Activated naive CD8-positive, alpha-beta T cell treated with anti-CD3 and anti-CD28 coated beads for 36 hours (primary cell): Measurements from ENCODE around the gene RERE. TPM values are rescaled to one million over a fixed set of nuclear protein-coding genes. Genes with fewer than 3 reads are reported as not detected.
A peak's percentile ranks its signal among the peaks of the same experiment; 100 is the strongest.
"Not testable (repeated sequence)": the region's sequence is repeated elsewhere in the genome, so short reads cannot be mapped to it uniquely, and the experiment has no call there.

Experiments used
- DNase-seq: peaks from one replicate; pipeline ENCODE4 v3.0.0; 2021
- H3K27ac Mint-ChIP-seq: one replicate; pipeline ENCODE4 v1.8.0; 2022; ENCODE audit warnings: mild to moderate bottlenecking, moderate library complexity, mixed read lengths
- H3K27me3 Mint-ChIP-seq: one replicate; pipeline ENCODE4 v1.8.0; 2022; ENCODE audit warnings: mild to moderate bottlenecking, mixed read lengths
- H3K36me3 Mint-ChIP-seq: one replicate; pipeline ENCODE4 v1.8.0; 2021; ENCODE audit warnings: mild to moderate bottlenecking, mixed read lengths
- H3K4me1 Mint-ChIP-seq: one replicate; pipeline ENCODE4 v1.8.0; 2021; ENCODE audit warnings: mixed read lengths
- H3K4me3 Mint-ChIP-seq: one replicate; pipeline ENCODE4 v1.8.0; 2022; ENCODE audit warnings: mild to moderate bottlenecking, moderate library complexity, mixed read lengths
- H3K9me3 Mint-ChIP-seq: one replicate; pipeline ENCODE4 v1.8.0; 2022; ENCODE audit warnings: mixed read lengths
- total RNA-seq, 2 experiments: library from RNA; stranded (reverse); gene quantifications; one replicate each; pipeline ENCODE4 v1.2.3, GENCODE V29; 2021

Gene RERE
- total RNA-seq, 2 experiments from 2014 or later: 36.8 to 39.6 TPM

DNA sequence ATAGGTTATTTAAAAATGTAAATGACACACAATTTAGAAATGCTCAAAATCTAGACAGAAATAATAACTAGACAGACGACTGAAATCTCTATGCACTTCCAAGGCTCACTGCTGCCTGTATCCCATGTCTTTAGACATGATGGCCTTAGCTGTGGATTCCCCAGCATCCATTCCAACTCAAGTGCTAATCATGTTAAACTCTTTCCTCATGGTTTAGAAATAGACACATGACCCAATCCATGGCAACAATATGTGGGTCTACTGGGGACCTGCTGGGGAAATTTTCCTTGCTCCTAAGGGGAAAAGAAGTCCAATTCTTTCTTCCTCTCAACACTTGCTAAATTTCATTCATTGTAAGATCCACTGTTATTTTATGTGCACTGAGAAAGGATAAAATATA lies 311.0 kb downstream of the RERE start:
- Mint-ChIP-seq H3K27me3 (no peaks in the 10 kb centered on the region), H3K4me1 (peaks cover 24% of the 10 kb centered on the region), H3K36me3 (peaks cover 6% of the 10 kb centered on the region), H3K4me3 (no peak overlapping the region), H3K9me3 (no peaks in the 10 kb centered on the region), H3K27ac (no peak overlapping the region)
- no peak for DNase-seq

DNA sequence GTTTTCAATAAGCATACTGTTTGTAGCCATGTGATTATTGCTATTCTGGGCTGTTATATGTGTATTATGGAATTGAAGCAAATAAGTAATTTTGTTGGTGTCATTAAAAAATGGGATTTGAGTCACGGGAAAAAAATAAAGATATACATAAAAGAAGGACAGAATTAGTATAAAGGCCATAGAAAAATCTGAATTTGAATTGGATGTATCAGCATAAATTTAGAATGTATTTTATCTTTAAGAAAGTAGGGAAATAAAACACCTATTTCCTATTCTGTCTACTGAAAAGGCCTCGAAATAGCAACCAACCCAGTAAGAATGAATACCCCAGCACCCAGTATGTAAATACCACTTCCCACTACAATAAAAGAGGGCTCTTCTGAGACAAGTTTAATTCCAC lies 313.6 kb downstream of the RERE start:
- DNase-seq: no peak
- H3K27me3 Mint-ChIP-seq: no peaks in the 10 kb centered on the region
- no peaks in the 10 kb centered on the region for H3K4me1 Mint-ChIP-seq
- H3K9me3 Mint-ChIP-seq: no peaks in the 10 kb centered on the region
- no peak overlapping the region for H3K27ac Mint-ChIP-seq
- peaks cover 14% of the 10 kb centered on the region for H3K36me3 Mint-ChIP-seq
- H3K4me3 Mint-ChIP-seq: no peak overlapping the region

DNA sequence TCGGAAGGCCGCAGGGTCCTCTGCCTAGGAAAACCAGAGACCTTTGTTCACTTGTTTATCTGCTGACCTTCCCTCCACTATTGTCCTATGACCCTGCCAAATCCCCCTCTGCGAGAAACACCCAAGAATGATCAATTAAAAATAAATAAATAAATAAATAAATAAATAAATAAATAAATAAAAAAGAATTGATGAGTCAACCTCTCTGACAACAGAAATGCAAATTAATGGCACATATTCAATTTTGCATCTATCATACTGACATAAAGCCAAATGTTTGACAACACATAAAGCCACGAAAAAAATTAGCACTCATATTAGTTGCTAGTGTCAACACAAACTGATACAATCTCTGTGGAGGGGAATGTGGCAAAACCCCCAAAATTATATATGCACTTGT lies 314.5 kb downstream of the RERE start:
- H3K9me3 Mint-ChIP-seq, H3K27me3 Mint-ChIP-seq, H3K4me1 Mint-ChIP-seq, H3K4me3 Mint-ChIP-seq, DNase-seq, H3K27ac Mint-ChIP-seq: not testable (repeated sequence)
- H3K36me3 Mint-ChIP-seq: peaks cover 14% of the 10 kb centered on the region

DNA sequence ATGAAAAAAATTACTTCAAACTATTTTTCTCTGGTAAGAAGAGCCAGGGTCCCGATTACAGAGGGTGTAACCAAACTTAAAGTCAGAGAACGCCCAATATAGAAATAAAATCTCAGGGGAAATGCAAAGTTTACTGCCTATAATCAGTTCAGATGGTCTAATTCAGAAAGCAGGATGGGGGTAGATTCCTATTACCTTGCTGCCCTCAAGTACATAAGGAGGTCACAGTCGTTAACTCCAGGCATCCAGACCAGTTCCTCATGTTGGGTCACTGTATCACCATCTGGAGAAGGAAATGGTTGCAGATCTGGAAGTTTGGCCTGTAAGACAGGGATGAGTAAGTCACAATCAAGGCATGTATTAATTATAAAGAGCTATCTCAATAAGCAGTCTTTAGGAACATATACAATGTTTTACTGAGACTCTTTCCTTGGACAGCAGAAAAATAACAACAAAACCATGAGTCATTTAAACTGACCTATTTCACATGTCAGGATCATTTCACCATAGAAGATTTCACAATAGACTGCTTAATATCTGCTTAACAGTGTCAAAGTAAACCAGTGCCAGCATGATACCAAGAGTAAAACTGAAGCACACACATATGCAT lies 320.1 kb downstream of the RERE start:
- peaks cover 7% of the 10 kb centered on the region for H3K9me3 Mint-ChIP-seq
- no peak overlapping the region for H3K4me3 Mint-ChIP-seq
- H3K27me3 Mint-ChIP-seq: no peaks in the 10 kb centered on the region
- peaks cover 24% of the 10 kb centered on the region for H3K4me1 Mint-ChIP-seq
- no peak for DNase-seq
- H3K36me3 Mint-ChIP-seq: peaks cover 46% of the 10 kb centered on the region
- no peak overlapping the region for H3K27ac Mint-ChIP-seq

DNA sequence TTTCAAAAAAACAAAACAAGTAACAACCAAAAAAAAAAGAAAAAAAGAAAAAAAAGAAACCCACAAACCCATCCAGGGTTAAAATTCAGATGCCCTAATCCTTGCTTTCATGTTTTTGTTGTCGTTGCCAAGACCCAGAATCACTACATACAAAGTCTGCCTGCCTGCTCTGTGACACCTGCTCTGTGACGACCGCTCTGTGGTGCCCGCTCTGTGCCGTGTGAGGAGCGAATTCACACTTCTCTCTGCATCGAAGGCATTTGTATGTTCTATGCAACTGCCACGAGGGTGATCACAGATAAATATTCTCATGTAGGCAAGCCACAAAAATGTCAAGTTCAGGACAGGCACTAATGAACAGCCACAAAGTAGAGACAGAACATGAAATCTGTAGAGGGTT lies 321.0 kb downstream of the RERE start:
- H3K36me3 Mint-ChIP-seq: peaks cover 52% of the 10 kb centered on the region
- no peak for DNase-seq
- no peaks in the 10 kb centered on the region for H3K27me3 Mint-ChIP-seq
- H3K27ac Mint-ChIP-seq: peak overlapping the region; percentile 84
- no peak overlapping the region for H3K4me3 Mint-ChIP-seq
- peaks cover 29% of the 10 kb centered on the region for H3K4me1 Mint-ChIP-seq
- H3K9me3 Mint-ChIP-seq: peaks cover 7% of the 10 kb centered on the region

DNA sequence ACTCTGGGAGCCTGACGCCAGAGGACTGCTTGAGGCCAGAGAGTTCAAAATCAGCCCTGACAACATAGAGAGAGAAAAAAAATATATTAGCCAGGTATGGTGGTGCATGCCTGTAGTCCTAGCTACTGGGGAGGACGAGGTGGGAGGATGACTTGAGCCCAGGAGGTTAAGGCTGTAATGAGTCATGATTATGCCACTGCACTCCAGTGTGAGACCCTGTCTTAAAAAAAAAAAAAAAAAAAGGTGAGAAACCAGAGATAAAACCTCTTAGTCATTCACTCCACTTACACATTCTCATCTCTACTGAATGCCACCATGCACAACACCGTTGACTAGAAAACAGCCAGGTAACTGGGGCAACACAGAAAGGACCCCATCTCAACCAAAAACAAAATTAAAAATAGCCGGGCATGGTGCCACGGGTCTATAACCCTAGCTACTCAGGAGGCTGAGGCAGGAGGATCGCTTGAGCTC lies 321.5 kb downstream of the RERE start:
- no peak overlapping the region for H3K4me3 Mint-ChIP-seq
- H3K4me1 Mint-ChIP-seq: peaks cover 29% of the 10 kb centered on the region
- peak overlapping the region; percentile 84 for H3K27ac Mint-ChIP-seq
- no peaks in the 10 kb centered on the region for H3K27me3 Mint-ChIP-seq
- DNase-seq: peak; percentile 49
- peaks cover 52% of the 10 kb centered on the region for H3K36me3 Mint-ChIP-seq
- H3K9me3 Mint-ChIP-seq: peaks cover 7% of the 10 kb centered on the region

DNA sequence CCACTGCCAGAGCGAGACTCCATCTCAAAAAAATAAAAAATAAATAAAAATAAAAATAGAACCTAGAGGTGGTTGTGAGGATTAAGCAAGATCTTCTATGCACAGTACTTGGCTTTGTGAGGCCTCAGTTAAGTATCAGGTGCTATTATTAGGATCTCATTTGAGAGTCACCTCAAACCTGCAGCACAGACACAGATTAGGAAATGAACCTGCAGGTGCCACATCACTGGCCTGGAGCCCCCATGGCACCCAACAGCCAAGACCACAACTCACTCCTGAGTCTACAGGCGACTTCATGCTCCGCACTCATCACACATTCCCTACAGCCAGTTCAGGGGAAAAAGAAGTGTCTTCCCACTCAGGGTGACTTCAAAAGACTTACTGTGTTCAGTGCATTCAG lies 322.8 kb downstream of the RERE start:
- Mint-ChIP-seq H3K27me3 (no peaks in the 10 kb centered on the region), H3K4me1 (peaks cover 33% of the 10 kb centered on the region), H3K9me3 (peaks cover 7% of the 10 kb centered on the region), H3K4me3 (no peak overlapping the region), H3K36me3 (peaks cover 47% of the 10 kb centered on the region), H3K27ac (no peak overlapping the region)
- no peak for DNase-seq

DNA sequence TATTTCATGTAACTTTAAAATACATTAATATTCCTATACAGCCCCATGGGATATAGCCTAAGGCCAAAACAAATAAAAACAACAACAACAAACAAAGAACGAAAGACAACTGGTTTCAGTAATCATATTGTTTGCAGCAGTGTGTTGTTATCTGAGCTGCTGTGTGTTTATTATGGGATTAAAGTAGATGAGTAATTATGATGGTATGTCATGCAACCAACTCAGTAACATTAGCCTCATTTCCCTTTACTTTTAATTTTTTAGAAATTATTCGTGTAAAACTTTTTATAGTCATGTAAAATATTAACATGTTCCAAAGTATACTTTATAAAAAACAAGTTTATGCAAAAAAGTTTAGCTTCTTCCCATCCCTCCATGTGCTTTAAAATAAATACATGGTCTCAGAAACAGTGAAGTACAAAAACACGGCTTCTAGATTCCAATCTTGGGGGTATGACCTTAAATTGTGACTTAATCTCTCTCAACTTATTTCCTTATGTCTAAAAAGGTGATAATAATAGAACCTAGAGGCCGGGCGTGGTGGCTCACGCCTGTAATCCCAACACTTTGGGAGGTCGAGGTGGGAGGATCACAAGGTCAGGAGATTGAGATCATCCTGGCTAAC lies 323.4 kb downstream of the RERE start:
- Mint-ChIP-seq H3K4me3 (no peak overlapping the region), H3K27ac (no peak overlapping the region), H3K9me3 (peaks cover 7% of the 10 kb centered on the region), H3K4me1 (peaks cover 33% of the 10 kb centered on the region), H3K27me3 (no peaks in the 10 kb centered on the region), H3K36me3 (peaks cover 44% of the 10 kb centered on the region)
- DNase-seq: no peak

DNA sequence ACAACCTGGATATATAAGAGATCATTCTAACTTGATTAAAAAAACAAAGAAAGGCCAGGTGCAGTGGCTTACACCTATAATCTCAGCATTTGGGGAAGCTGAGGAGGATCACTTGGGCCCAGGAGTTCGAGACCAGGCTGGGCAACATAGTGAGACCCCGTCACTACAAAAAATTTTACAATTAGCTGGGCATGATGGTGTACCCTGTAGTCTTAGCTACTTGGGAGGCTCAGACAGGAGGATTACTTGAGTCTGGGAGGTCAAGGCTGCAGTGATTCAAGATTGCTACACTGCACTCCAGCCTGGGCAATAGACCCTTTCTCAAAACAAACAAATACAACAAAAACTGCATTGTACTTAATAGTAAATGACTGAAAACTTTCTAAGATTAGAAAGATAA lies 330.2 kb downstream of the RERE start:
- no peak for DNase-seq
- peaks cover 8% of the 10 kb centered on the region for H3K4me1 Mint-ChIP-seq
- H3K36me3 Mint-ChIP-seq: peaks cover 9% of the 10 kb centered on the region
- H3K27me3 Mint-ChIP-seq: no peaks in the 10 kb centered on the region
- no peaks in the 10 kb centered on the region for H3K9me3 Mint-ChIP-seq
- no peak overlapping the region for H3K27ac Mint-ChIP-seq
- H3K4me3 Mint-ChIP-seq: no peak overlapping the region

DNA sequence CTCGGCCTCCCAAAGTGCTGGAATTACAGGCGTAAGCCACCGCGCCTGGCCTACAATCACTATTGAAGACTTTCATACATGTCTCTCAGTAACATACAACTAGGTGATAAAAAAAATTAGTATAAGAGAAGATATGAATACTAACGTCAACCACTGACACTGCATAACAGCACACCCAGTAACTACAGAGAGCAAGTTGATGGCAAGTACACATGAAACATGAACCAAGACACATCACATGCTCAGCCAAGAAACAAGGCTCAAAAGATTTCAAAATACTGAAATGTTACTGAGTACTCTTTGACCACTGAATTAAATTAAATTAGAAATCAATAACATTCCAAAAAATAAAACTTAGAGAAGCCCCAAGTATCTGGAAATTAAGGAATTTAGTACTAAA lies 331.4 kb downstream of the RERE start:
- Mint-ChIP-seq H3K27me3 (no peaks in the 10 kb centered on the region), H3K36me3 (peaks cover 4% of the 10 kb centered on the region), H3K27ac (no peak overlapping the region), H3K4me3 (no peak overlapping the region), H3K9me3 (no peaks in the 10 kb centered on the region), H3K4me1 (peaks cover 4% of the 10 kb centered on the region)
- DNase-seq: no peak

DNA sequence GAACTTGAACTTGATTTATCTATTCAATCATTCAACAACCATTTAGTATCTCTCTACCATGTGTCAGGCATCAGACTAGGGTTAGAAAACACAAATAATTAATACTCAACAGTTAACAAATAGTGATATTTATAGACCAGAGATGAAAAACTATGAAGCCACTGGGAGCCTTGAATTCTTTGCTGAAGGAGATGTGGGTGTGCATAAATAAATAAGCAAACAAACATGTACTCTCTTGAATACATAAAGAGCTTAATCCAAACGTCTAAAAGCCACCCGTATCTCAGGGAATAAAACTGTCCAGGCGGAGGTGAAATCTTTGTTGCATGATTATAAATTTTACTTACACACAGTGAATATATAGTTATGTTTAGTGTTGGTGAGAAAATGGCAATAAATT lies 333.9 kb downstream of the RERE start:
- H3K4me1 Mint-ChIP-seq: peaks cover 1% of the 10 kb centered on the region
- H3K36me3 Mint-ChIP-seq: peaks cover 4% of the 10 kb centered on the region
- no peak for DNase-seq
- H3K4me3 Mint-ChIP-seq: no peak overlapping the region
- no peaks in the 10 kb centered on the region for H3K27me3 Mint-ChIP-seq
- H3K9me3 Mint-ChIP-seq: no peaks in the 10 kb centered on the region
- no peak overlapping the region for H3K27ac Mint-ChIP-seq

DNA sequence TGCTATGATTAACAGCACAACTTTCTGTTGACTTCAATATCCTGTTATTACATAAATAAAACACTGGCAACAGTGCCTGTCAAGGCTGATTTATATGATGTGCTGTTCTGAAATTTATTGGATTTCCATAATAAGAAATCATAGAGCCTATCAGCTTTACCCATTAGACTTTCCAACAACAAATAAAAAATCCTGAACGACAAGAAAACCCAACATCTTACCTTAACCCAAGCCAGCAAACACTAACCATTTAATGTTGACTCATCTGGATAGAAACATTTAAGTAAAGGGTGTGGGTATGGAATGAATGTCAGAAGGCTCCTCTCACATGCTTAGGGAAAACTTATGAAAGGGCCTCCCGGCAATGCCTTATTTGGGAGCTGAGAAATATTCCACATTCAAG lies 334.5 kb downstream of the RERE start:
- Mint-ChIP-seq H3K4me1 (peaks cover 7% of the 10 kb centered on the region), H3K36me3 (peaks cover 4% of the 10 kb centered on the region), H3K27ac (no peak overlapping the region), H3K9me3 (no peaks in the 10 kb centered on the region), H3K4me3 (no peak overlapping the region), H3K27me3 (no peaks in the 10 kb centered on the region)
- no peak for DNase-seq

DNA sequence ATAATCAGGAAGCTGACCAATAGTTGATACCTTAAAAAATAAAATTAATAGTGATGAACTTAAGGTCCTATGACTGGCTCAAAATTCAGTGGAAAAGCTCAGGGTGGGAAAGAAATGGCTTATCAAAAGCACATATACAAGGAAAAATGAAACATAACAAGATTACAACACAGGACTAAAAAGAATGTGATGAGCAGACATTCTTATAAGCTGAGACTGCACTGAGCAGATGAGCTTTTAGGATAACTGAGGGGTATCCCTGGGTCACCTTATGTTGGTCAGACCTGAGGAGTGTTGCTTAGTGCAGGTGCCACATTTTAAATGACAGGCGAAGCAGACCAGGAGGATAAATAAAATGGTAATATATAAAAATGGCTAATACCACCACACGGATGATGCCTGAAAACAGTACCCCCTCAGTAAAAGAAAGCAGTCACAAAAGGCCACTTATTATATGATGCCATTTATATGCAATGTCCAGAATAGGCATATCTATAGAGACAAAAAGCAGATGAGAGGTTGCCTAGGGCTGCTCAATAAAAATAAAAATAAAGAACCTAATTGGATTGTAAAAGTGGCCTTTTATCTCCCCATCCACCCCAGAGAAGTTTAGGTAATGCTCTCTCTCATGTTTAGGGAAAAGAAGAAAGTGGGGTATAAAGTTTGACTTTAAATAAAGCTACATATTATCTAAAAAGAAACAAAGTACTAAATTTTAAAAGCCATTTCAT lies 335.6 kb downstream of the RERE start:
- no peaks in the 10 kb centered on the region for H3K9me3 Mint-ChIP-seq
- no peak overlapping the region for H3K4me3 Mint-ChIP-seq
- H3K27ac Mint-ChIP-seq: no peak overlapping the region
- no peaks in the 10 kb centered on the region for H3K27me3 Mint-ChIP-seq
- peaks cover 19% of the 10 kb centered on the region for H3K4me1 Mint-ChIP-seq
- DNase-seq: no peak
- H3K36me3 Mint-ChIP-seq: peaks cover 4% of the 10 kb centered on the region

DNA sequence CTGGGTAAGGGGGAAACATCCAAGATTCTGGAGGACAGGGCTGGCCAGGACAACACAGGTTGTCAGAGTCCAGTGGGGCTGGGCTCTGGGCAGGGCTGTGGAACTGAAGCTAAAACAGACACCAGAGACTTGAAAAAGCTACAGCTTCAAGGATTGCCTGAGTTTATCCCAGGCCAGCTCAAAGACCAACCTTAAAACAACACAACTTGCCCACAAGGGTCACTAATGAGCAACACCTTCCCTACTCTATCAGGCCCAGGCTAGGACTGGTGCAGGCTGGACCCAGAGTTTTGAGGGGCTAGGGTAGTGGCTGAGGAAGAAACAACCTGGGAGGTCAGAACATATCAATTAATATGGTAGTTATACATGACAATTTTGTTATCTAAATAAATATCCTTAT lies 338.9 kb downstream of the RERE start:
- Mint-ChIP-seq H3K4me3 (no peak overlapping the region), H3K4me1 (peaks cover 40% of the 10 kb centered on the region), H3K27ac (no peak overlapping the region), H3K27me3 (no peaks in the 10 kb centered on the region), H3K36me3 (peaks cover 4% of the 10 kb centered on the region), H3K9me3 (no peaks in the 10 kb centered on the region)
- DNase-seq: no peak

DNA sequence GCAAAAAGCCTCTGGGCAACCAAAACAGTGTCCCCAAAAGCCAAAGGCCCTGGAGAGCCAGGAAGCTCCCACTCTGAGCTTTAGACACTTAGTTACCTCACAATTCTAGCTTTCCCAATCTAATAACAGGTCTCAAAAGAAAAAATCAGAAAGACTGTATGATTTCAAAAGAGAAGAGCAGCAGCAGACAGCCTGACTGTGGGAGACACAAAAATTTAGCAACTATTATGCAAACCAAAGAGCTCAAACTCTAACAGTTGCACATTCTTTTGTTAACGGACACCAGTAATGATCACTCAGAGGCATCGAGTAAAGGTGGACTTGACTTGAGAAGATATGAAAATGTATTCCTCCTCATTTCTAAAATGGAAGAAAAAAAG lies 339.5 kb downstream of the RERE start:
- Mint-ChIP-seq H3K27me3 (no peaks in the 10 kb centered on the region), H3K27ac (peak overlapping the region; percentile 77), H3K4me1 (peaks cover 46% of the 10 kb centered on the region), H3K36me3 (peaks cover 4% of the 10 kb centered on the region), H3K9me3 (no peaks in the 10 kb centered on the region), H3K4me3 (no peak overlapping the region)
- DNase-seq: no peak
